Measurements from ENCODE around the gene HUNK. TPM values are rescaled to one million over a fixed set of nuclear protein-coding genes. Genes with fewer than 3 reads are reported as not detected.

The HUNK gene
- total RNA-seq, 1 donor from 2014 or later, result 0.51 TPM

DNA sequence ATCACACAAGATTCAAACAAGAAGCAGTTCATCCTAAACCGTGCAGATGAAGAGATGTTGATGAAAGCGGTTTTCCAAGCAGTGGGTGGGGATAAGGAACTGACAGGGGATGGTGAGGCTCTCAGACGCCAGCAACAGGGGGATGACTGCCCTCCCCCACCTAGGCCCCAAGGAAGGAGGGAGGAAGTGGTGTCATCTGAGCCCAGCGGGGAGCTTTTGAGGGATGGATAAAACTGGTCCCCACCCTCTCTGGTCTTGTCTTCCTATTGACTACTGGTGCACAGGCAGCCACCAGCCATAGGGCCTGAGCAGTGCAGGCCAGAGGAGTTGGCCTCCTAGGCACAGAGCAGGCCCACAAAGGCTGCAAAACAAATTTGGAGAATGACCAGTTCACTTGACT is 175.5 kb downstream of the HUNK start:
- H3K36me3 Mint-ChIP-seq (ENCODE audit: low read depth), result no peaks in the 10 kb centered on the region
- intact Hi-C loops (cut with micrococcal nuclease), result no loop called here
- CTCF ChIA-PET, result no interaction called here

More for the DNA sequence above, 175.5 kb downstream of the HUNK start:
- DNase-seq (no peak), ATAC-seq (ENCODE audit: low read depth) (no peak)
- Mint-ChIP-seq H3K27me3 (no peaks in the 10 kb centered on the region), H3K9me3 (peaks cover 14% of the 10 kb centered on the region), H3K4me3 (no peak overlapping the region), H3K4me1 (no peaks in the 10 kb centered on the region), H3K27ac (no peak overlapping the region)
- TF ChIP-seq, protein P1, sequence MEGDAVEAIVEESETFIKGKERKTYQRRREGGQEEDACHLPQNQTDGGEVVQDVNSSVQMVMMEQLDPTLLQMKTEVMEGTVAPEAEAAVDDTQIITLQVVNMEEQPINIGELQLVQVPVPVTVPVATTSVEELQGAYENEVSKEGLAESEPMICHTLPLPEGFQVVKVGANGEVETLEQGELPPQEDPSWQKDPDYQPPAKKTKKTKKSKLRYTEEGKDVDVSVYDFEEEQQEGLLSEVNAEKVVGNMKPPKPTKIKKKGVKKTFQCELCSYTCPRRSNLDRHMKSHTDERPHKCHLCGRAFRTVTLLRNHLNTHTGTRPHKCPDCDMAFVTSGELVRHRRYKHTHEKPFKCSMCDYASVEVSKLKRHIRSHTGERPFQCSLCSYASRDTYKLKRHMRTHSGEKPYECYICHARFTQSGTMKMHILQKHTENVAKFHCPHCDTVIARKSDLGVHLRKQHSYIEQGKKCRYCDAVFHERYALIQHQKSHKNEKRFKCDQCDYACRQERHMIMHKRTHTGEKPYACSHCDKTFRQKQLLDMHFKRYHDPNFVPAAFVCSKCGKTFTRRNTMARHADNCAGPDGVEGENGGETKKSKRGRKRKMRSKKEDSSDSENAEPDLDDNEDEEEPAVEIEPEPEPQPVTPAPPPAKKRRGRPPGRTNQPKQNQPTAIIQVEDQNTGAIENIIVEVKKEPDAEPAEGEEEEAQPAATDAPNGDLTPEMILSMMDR (IDR thresholded peaks at IDR 0.05), result no peak
- POLR2A ChIA-PET, result no interaction called here

Other genes starting within 250 kb of the HUNK start
- gene SOD1, start 213.3 kb upstream of the HUNK start, total RNA-seq, result 107 and 131 TPM in 2 replicates
- gene SCAF4, start 140.9 kb upstream of the HUNK start, total RNA-seq, result 71.6 and 80.5 TPM in 2 replicates